GM12865 (cell line): Measurements from ENCODE around the gene LRRC8B.

Experiments
- DNase-seq: peaks from one replicate; pipeline ENCODE4 v3.0.0; 2010; ENCODE audit warnings: low read depth
- H3K4me3 ChIP-seq: 2 replicates; pipeline ENCODE4 v1.5.1; 2011; ENCODE audit warnings: mild to moderate bottlenecking, low read depth, low read length, control low read depth
- CTCF ChIP-seq: IDR thresholded peaks from 2 replicates; pipeline ENCODE4 v1.5.1; 2011; ENCODE audit warnings: low read length, control low read depth, low read depth, inconsistent platforms; ENCODE audit not compliant: insufficient read depth; ENCODE audit errors: missing control alignments

The LRRC8B gene

GRCh38 chr1:89633248-89633799 lies 108.7 kb downstream of the LRRC8B start:
- DNase-seq = peak; percentile 80
- TF ChIP-seq CTCF = no peak
- H3K4me3 ChIP-seq = peak overlapping the region; percentile 96

GRCh38 chr1:89633800-89634625 lies 109.4 kb downstream of the LRRC8B start:
- no peak for TF ChIP-seq CTCF
- H3K4me3 ChIP-seq = peak overlapping the region; percentile 96
- DNase-seq = peak; percentile 39

GRCh38 chr1:89635825-89636815 lies 111.5 kb downstream of the LRRC8B start:
- no peak for DNase-seq
- no peak for TF ChIP-seq CTCF
- no peak overlapping the region for H3K4me3 ChIP-seq

GRCh38 chr1:89637496-89637895 lies 112.9 kb downstream of the LRRC8B start:
- TF ChIP-seq CTCF = no peak
- no peak for DNase-seq
- H3K4me3 ChIP-seq = no peak overlapping the region

- TF ChIP-seq CTCF = no peak
- no peak for DNase-seq
- no peak overlapping the region for H3K4me3 ChIP-seq
Observed at GRCh38 chr1:89640440-89640839, 115.8 kb downstream of the LRRC8B start.

- DNase-seq = no peak
- no peak overlapping the region for H3K4me3 ChIP-seq
- no peak for TF ChIP-seq CTCF
Observed at GRCh38 chr1:89641781-89642180, 117.2 kb downstream of the LRRC8B start.
